Tibial nerve (tissue), 4 donors: Measurements from ENCODE around the gene ZNF500. TPM values are rescaled to one million over a fixed set of nuclear protein-coding genes. Genes with fewer than 3 reads are reported as not detected.

ENCODE experiments used
- DNase-seq, 2 donors: peaks; one replicate each; pipeline ENCODE4 v3.0.0-alpha.2; 2019; ENCODE audit warnings: low spot score in 2 of 2
- H3K27ac ChIP-seq, 4 donors: fragments of 200-600 bp; sonication (generic) in 3 of 4; one replicate each; pipeline ENCODE4 v1.5.1; 2017 to 2019; ENCODE audit warnings: mild to moderate bottlenecking in 1 of 4
- H3K27me3 ChIP-seq, 2 donors: fragments of 200-600 bp; sonication (generic) in 1 of 2; one replicate each; pipeline versions ENCODE4 v1.5.1 to v1.6.0; 2017 to 2019
- H3K36me3 ChIP-seq, 3 donors: fragments of 200-600 bp; sonication (generic); one replicate each; pipeline ENCODE4 v1.5.1; 2018 to 2019
- H3K4me1 ChIP-seq, 4 donors: fragments of 200-600 bp; sonication (generic) in 3 of 4; one replicate each; pipeline ENCODE4 v1.5.1; 2017 to 2019
- H3K4me3 ChIP-seq, 4 donors: fragments of 200-600 bp; sonication (generic) in 3 of 4; one replicate each; pipeline ENCODE4 v1.5.1; 2017 to 2019; ENCODE audit warnings: mild to moderate bottlenecking in 1 of 4, moderate library complexity in 1 of 4
- H3K9me3 ChIP-seq, 4 donors: fragments of 200-600 bp; sonication (generic) in 3 of 4; one replicate each; pipeline ENCODE4 v1.5.1; 2017 to 2019
- EP300 ChIP-seq, 2 donors: sonication (generic); formaldehyde crosslinking; IDR thresholded peaks; one replicate each; pipeline ENCODE4 v1.6.1; 2017; ENCODE audit warnings: antibody characterized with exemption in 2 of 2, mild to moderate bottlenecking in 1 of 2
- POLR2A ChIP-seq, 2 donors: fragments of 450-650 bp; IDR thresholded peaks; one replicate each; pipeline ENCODE4 v1.6.1; 2017; ENCODE audit warnings: antibody characterized with exemption in 2 of 2, mild to moderate bottlenecking in 2 of 2, moderate library complexity in 2 of 2
- WGBS, 2 donors: methylation state at CpG; one replicate each; pipeline ENCODE4 v1.1.5; 2018; 5-methylcytosine and 5-hydroxymethylcytosine counted together
- total RNA-seq, 4 donors: library from RNA; depleted of rRNA; stranded (reverse); fragments of >200 nt; gene quantifications; one replicate each; pipeline ENCODE4 v1.1.0, GENCODE V29; 2016
- TF ChIP-seq, protein P1 (sequence below), 5 experiments: fragments of 200-600 bp in 3 of 5; fragments of 450-650 bp in 2 of 5; sonication (generic) in 3 of 5; IDR thresholded peaks; one replicate each; pipeline ENCODE4 v1.5.1; 2016 to 2019; ENCODE audit warnings: antibody characterized with exemption in 5 of 5, mild to moderate bottlenecking in 3 of 5, moderate library complexity in 2 of 5

Gene ZNF500
- total RNA-seq, 4 donors from 2014 or later, result 20.3 to 43.2 (median 34.4) TPM

- Histone ChIP-seq H3K9me3 (no peaks in the 10 kb centered on the region), H3K4me3 (no peak overlapping the region), H3K36me3 (peaks cover 4 to 93% (median 20%) of the 10 kb centered on the region in 3 donors), H3K4me1 (peaks cover 0 to under 1% (median under 1%) of the 10 kb centered on the region in 4 donors), H3K27me3 (no peaks in the 10 kb centered on the region), H3K27ac (no peak overlapping the region)
- 93 to 96% methylated on average over 17 to 27 of the region's 44 CpGs for WGBS, 2 donors
- TF ChIP-seq, protein P1, sequence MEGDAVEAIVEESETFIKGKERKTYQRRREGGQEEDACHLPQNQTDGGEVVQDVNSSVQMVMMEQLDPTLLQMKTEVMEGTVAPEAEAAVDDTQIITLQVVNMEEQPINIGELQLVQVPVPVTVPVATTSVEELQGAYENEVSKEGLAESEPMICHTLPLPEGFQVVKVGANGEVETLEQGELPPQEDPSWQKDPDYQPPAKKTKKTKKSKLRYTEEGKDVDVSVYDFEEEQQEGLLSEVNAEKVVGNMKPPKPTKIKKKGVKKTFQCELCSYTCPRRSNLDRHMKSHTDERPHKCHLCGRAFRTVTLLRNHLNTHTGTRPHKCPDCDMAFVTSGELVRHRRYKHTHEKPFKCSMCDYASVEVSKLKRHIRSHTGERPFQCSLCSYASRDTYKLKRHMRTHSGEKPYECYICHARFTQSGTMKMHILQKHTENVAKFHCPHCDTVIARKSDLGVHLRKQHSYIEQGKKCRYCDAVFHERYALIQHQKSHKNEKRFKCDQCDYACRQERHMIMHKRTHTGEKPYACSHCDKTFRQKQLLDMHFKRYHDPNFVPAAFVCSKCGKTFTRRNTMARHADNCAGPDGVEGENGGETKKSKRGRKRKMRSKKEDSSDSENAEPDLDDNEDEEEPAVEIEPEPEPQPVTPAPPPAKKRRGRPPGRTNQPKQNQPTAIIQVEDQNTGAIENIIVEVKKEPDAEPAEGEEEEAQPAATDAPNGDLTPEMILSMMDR (IDR thresholded peaks at IDR 0.05), result no peak
- no peak for TF ChIP-seq EP300 (IDR thresholded peaks at IDR 0.05)
- TF ChIP-seq POLR2A (IDR thresholded peaks at IDR 0.05), result no peak
- no peak for DNase-seq
Observed at GRCh38 chr16:4752351-4753100, 14.4 kb downstream of the ZNF500 start.

DNA sequence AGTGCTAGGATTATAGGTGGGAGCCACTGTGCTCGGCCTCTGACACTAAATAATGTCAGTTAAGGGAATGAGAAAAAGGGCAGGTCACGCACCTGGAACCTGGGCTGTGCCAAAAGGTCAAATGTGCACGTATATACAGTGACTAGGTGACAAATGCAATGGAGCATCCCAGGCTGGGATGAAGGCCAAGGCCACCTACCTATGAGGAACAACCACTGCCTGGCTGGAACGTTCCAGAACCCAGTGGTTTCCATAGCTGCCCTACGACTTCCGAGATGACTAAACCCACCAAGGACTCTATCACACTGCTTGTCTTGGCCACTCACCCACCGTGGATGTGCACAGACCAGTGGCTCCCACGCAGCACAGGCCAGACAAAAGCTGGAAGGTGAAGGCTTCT lies 16.1 kb downstream of the ZNF500 start:
- H3K4me3 ChIP-seq, result no peak overlapping the region
- no peak overlapping the region for H3K27ac ChIP-seq
- 89 to 92% methylated on average over 8 of the region's 8 CpGs for WGBS, 2 donors
- no peak for DNase-seq
- peaks cover 4 to 76% (median 20%) of the 10 kb centered on the region in 3 donors for H3K36me3 ChIP-seq
- peaks cover 0 to 12% (median 4%) of the 10 kb centered on the region in 4 donors for H3K4me1 ChIP-seq
- no peaks in the 10 kb centered on the region for H3K27me3 ChIP-seq
- no peak for TF ChIP-seq EP300 (IDR thresholded peaks at IDR 0.05)
- TF ChIP-seq, protein P1 (IDR thresholded peaks at IDR 0.05), result no peak
- no peak for TF ChIP-seq POLR2A (IDR thresholded peaks at IDR 0.05)
- no peaks in the 10 kb centered on the region for H3K9me3 ChIP-seq

- Histone ChIP-seq H3K27me3 (no peaks in the 10 kb centered on the region), H3K27ac (no peak overlapping the region), H3K9me3 (no peaks in the 10 kb centered on the region), H3K4me3 (no peak overlapping the region), H3K4me1 (peaks cover 0 to 12% (median 4%) of the 10 kb centered on the region in 4 donors), H3K36me3 (peaks cover 4 to 65% (median 12%) of the 10 kb centered on the region in 3 donors)
- TF ChIP-seq, protein P1 (IDR thresholded peaks at IDR 0.05), result no peak
- TF ChIP-seq POLR2A (IDR thresholded peaks at IDR 0.05) (no peak), EP300 (IDR thresholded peaks at IDR 0.05) (no peak)
- DNase-seq, result no peak
- 82 to 83% methylated on average over 7 to 10 of the region's 10 CpGs for WGBS, 2 donors
Observed at GRCh38 chr16:4749700-4750257, 17.2 kb downstream of the ZNF500 start.

DNA sequence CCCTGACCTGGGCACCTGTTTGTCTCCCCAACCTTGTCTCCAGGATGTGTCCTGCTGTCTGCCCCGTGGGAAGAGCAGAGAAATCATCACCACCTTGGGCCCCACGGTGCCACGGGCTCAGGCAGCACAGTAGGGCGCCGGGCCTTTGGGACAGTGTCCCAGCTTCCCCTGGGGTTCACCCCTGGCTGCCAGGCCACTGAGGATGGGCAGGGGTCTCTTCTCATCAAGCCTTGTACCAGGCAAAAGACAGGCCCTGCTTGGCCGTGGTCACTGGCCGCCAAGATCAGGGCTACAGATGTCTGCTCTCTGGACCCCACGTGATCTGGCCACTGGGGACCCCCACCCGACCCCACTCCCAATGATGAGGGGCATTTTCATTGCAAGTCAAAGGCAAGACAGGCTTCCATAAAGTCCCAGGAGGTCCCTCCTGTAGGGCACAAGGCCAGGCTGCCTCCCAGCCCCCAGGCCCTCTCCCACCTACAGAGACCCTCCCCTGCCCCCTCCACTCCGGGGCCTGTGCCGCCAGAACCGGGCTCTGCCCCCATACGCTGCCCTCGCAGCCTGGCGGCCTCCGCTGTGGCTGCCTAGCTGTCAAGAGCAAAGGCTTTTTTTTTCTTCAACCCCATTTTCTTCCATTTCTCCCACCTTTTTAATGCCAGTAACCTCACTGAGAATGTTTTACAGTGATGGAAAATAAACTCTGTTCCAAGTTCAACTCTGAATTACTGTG lies 18.1 kb downstream of the ZNF500 start:
- peaks cover 4 to 56% (median 12%) of the 10 kb centered on the region in 3 donors for H3K36me3 ChIP-seq
- H3K4me3 ChIP-seq, result no peak overlapping the region
- H3K9me3 ChIP-seq, result no peaks in the 10 kb centered on the region
- peaks cover 0 to 12% (median 4%) of the 10 kb centered on the region in 4 donors for H3K4me1 ChIP-seq
- 86 to 93% methylated on average over 8 to 16 of the region's 16 CpGs for WGBS, 2 donors
- H3K27me3 ChIP-seq, result no peaks in the 10 kb centered on the region
- TF ChIP-seq, protein P1 (IDR thresholded peaks at IDR 0.05), result no peak
- no peak for TF ChIP-seq POLR2A (IDR thresholded peaks at IDR 0.05)
- TF ChIP-seq EP300 (IDR thresholded peaks at IDR 0.05), result no peak
- H3K27ac ChIP-seq, result no peak overlapping the region
- no peak for DNase-seq
